GM12878 (cell line): ENCODE results near the gene SLC9C1. TPM values are rescaled to one million over a fixed set of nuclear protein-coding genes. Genes with fewer than 3 reads are reported as not detected.
A peak's percentile ranks its signal among the peaks of the same experiment; 100 is the strongest.

ENCODE experiments used
- ATAC-seq: fragments of 200-7000 bp; cut with Tn5 transposase; 3 replicates; pipeline ENCODE4 v1.9.1; 2020; ENCODE audit warnings: mild to moderate bottlenecking, moderate library complexity
- BruUV-seq: library from RNA; stranded (reverse); fragments of 400-500 nt; replicated peaks from 2 replicates; lab custom pipeline; 2021; lab: Mats Ljungman, UMichigan
- CTCF ChIA-PET: fragments of 300-600 bp; sonication (Branson Sonifier 250); formaldehyde crosslinking; extraction: SDS; loops from one replicate; lab custom pipeline; 2021; ENCODE audit warnings: inconsistent platforms; lab: Yijun Ruan, JAX
- POLR2A ChIA-PET: fragments of 350-600 bp; formaldehyde crosslinking; extraction: SDS; loops from one replicate; lab custom pipeline; 2021; ENCODE audit warnings: inconsistent platforms; lab: Charles Lee
- RAD21 ChIA-PET: fragments of 300-600 bp; sonication (Branson Sonifier 250); formaldehyde crosslinking; loops from one replicate; lab custom pipeline; 2023; ENCODE audit warnings: antibody characterized with exemption; ENCODE audit not compliant: unreplicated experiment; lab: Charles Lee
- SMC1A ChIA-PET: fragments of 300-600 bp; sonication (Branson Sonifier 250); formaldehyde crosslinking; loops from one replicate; lab custom pipeline; 2023; ENCODE audit not compliant: unreplicated experiment, uncharacterized antibody; lab: Charles Lee
- DNase-seq: peaks from one replicate; pipeline ENCODE4 v3.0.0-alpha.2; 2011; ENCODE audit warnings: low read depth, low spot score
- FAIRE-seq: peaks from 3 replicates; lab custom pipeline; 2011; peaks lifted over from hg19 to GRCh38; lab: Jason Lieb, UNC
- H2AFZ ChIP-seq: 2 replicates; pipeline ENCODE4 v1.6.0; 2011; ENCODE audit warnings: low read depth, low read length, control low read depth; ENCODE audit not compliant: control insufficient read depth
- H3K27ac ChIP-seq: 2 replicates; pipeline ENCODE4 v1.5.1; 2011; ENCODE audit warnings: control low read depth; ENCODE audit not compliant: control insufficient read depth, insufficient read depth
- H3K27me3 ChIP-seq, 2 experiments: replicated peaks in 1 of 2; 2 replicates each; pipeline versions ENCODE4 v1.6.0 to v1.6.1; 2011; ENCODE audit warnings: low read length in 1 of 2; ENCODE audit not compliant: control insufficient read depth in 2 of 2, insufficient read depth in 2 of 2
- H3K36me3 ChIP-seq, 2 experiments: 2 replicates each; pipeline ENCODE4 v1.5.1; 2011; ENCODE audit warnings: low read length in 1 of 2; ENCODE audit not compliant: control insufficient read depth in 2 of 2, insufficient read depth in 2 of 2
- H3K4me1 ChIP-seq: 2 replicates; pipeline ENCODE4 v1.6.1; 2011; ENCODE audit warnings: mild to moderate bottlenecking, low read length, moderate library complexity, mixed read lengths; ENCODE audit not compliant: control insufficient read depth, insufficient read depth
- H3K4me2 ChIP-seq: 2 replicates; pipeline ENCODE4 v1.6.0; 2011; ENCODE audit warnings: control low read depth; ENCODE audit not compliant: control insufficient read depth, insufficient read depth
- H3K4me3 ChIP-seq: fragments of 200-600 bp; sonication (generic); 2 replicates; pipeline ENCODE4 v1.5.1; 2016
- H3K79me2 ChIP-seq: 2 replicates; pipeline ENCODE4 v1.6.0; 2011; ENCODE audit warnings: low read length; ENCODE audit not compliant: control insufficient read depth, insufficient read depth
- H3K9ac ChIP-seq: 2 replicates; pipeline ENCODE4 v1.8.0; 2011; ENCODE audit warnings: low read length, control low read depth, mixed read lengths; ENCODE audit not compliant: control insufficient read depth, insufficient read depth
- H3K9me3 ChIP-seq: replicated peaks from 3 replicates; pipeline ENCODE4 v1.5.1; 2011; ENCODE audit warnings: mild to moderate bottlenecking, low read length; ENCODE audit not compliant: control insufficient read depth, insufficient read depth
- H4K20me1 ChIP-seq: 2 replicates; pipeline ENCODE4 v1.6.0; 2011; ENCODE audit not compliant: control insufficient read depth, insufficient read depth
- BACH1 ChIP-seq: fragments of 450-650 bp; IDR thresholded peaks from 2 replicates; pipeline ENCODE4 v1.6.1; 2017; ENCODE audit warnings: mild to moderate bottlenecking, borderline replicate concordance
- CEBPB ChIP-seq, 2 experiments: fragments of 150-350 bp in 1 of 2; IDR thresholded peaks; 2 replicates each; pipeline ENCODE4 v1.6.1; 2012 to 2014; ENCODE audit warnings: low read depth in 2 of 2, low read length in 2 of 2, borderline replicate concordance in 1 of 2, inconsistent platforms in 1 of 2
- MEF2B ChIP-seq: fragments of 450-650 bp; IDR thresholded peaks from 2 replicates; pipeline ENCODE4 v1.6.1; 2018; ENCODE audit warnings: mild to moderate bottlenecking, moderate library complexity; ENCODE audit not compliant: partially characterized antibody, poor library complexity, severe bottlenecking
- NR2C1 ChIP-seq: fragments of 450-650 bp; IDR thresholded peaks from 2 replicates; pipeline ENCODE4 v1.6.1; 2017; ENCODE audit warnings: antibody characterized with exemption, mild to moderate bottlenecking, moderate library complexity
- POLR2AphosphoS5 ChIP-seq: IDR thresholded peaks from 2 replicates; pipeline ENCODE4 v1.6.1; 2011; ENCODE audit warnings: mild to moderate bottlenecking, low read length, inconsistent platforms
- POU2F2 ChIP-seq: IDR thresholded peaks from 3 replicates; pipeline ENCODE4 v1.6.1; 2011; ENCODE audit warnings: low read depth, mild to moderate bottlenecking, low read length, borderline replicate concordance
- RCOR1 ChIP-seq: conservative IDR thresholded peaks from 2 replicates; pipeline ENCODE4 v1.6.1; 2012; ENCODE audit warnings: low read depth, low read length, improper control_type of control experiment
- SUZ12 ChIP-seq: fragments of 200-600 bp; sonication (generic); IDR thresholded peaks from one replicate; pipeline ENCODE4 v1.6.1; 2018; ENCODE audit warnings: antibody characterized with exemption, mild to moderate bottlenecking; ENCODE audit not compliant: unreplicated experiment
- YY1 ChIP-seq: IDR thresholded peaks from 2 replicates; pipeline ENCODE4 v1.6.1; 2011; ENCODE audit warnings: low read depth, mild to moderate bottlenecking, low read length
- ZNF384 ChIP-seq: IDR thresholded peaks from 2 replicates; pipeline ENCODE4 v1.6.1; 2012; ENCODE audit warnings: low read depth, mild to moderate bottlenecking, low read length, improper control_type of control experiment, borderline replicate concordance
- WGBS: methylation state at CpG from one replicate; pipeline ENCODE4 v1.1.6; 2016; ENCODE audit warnings: low lambda C conversion rate; ENCODE audit not compliant: insufficient replicate concordance, insufficient coverage; ENCODE audit errors: missing lambda C conversion rate; 5-methylcytosine and 5-hydroxymethylcytosine counted together
- in situ Hi-C: fragments of 300-500 bp; cut with MboI; formaldehyde crosslinking; loops from 9 replicates; pipeline ENCODE4 v1.14.3; 2018; ENCODE audit warnings: mixed read lengths
- intact Hi-C: fragments of 100-400 bp; cut with micrococcal nuclease; formaldehyde crosslinking; loops from one replicate; pipeline ENCODE4 v1.14.2; 2022; ENCODE audit not compliant: unreplicated experiment
- polyA plus RNA-seq, 11 experiments: library from polyadenylated mRNA; depleted of rRNA in 4 of 11; unstranded in 6 of 11; stranded (reverse) in 5 of 11; fragments of >200 nt; fragmentation: Nextera tagmentation in 4 of 11; fragmentation: Illumina TruSeq in 1 of 11; extraction: Ambion mirVana in 4 of 11; extraction: Trizol in 1 of 11; gene quantifications; 1 replicate in 1 of 11; 2 replicates in 10 of 11; pipeline versions ENCODE4 v1.2.1 to v1.2.3, GENCODE V29; 2011 to 2016; ENCODE audit warnings: inconsistent platforms in 2 of 11, missing spikeins in 2 of 11, low read depth in 1 of 11
- total RNA-seq, 4 experiments: library from RNA; depleted of rRNA in 3 of 4; stranded (reverse); fragments of >200 nt in 3 of 4; fragmentation: Illumina TruSeq in 1 of 4; extraction: Trizol in 1 of 4; gene quantifications; 2 replicates each; pipeline versions ENCODE4 v1.2.1 to v1.2.3, GENCODE V29; 2013 to 2021
- TF ChIP-seq, protein P1 (sequence below): fragments of 450-650 bp; IDR thresholded peaks from 2 replicates; pipeline ENCODE4 v1.6.1; 2017; ENCODE audit warnings: mild to moderate bottlenecking, moderate library complexity
- TF ChIP-seq, protein P2 (sequence below): fragments of 450-650 bp; formaldehyde crosslinking; IDR thresholded peaks from 2 replicates; pipeline ENCODE4 v1.4.0; 2020; ENCODE audit warnings: mild to moderate bottlenecking, moderate library complexity
- TF ChIP-seq, protein P3 (sequence below): fragments of 450-650 bp; IDR thresholded peaks from 2 replicates; pipeline ENCODE4 v1.6.1; 2016; ENCODE audit warnings: mild to moderate bottlenecking

The SLC9C1 gene
- total and polyA plus RNA-seq, 10 of the 15 experiments (the other 5 are each of a cell fraction or from before 2014, with no cell fraction given) = not detected

DNA sequence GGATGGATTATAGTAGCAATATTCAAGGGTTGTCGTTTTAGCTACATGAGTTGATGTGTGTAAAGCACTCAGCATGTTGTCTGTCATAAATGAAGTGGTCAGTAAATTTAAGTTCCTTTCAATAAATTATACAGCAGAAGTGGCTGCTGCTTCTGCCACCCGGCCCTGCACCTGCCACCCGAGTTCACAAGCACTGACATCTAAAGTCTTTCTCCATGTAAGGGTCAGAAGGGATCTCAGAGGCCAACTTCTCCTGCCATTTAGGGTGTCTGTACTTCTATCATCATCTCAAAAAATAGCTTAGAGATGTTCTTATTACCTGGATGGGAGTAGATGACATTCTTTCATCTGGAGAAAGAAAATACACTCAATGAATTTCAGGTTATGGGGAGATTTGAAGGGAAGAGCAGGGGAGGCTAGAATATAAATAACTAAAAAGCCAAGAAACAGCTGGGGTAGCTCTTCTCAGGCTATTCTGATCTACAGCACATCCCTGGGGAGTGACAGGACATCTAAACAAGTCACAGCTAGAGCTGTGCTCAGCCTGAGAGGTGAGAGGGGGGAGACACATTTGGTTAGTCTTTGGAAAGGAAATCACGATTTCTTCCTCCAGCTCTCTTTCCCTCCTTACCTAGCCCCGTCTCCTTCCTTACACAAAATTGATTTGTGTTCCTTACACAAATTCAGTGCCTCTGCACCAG lies 169.0 kb downstream of the SLC9C1 start:
- CTCF ChIA-PET = interaction anchor here (0.5 to 18.1 kb wide), 10 partner anchors 8 to 470 kb away, joined by 3 to 226 read pairs (median 4); partner anchors contain the start of genes GCSAM and SLC9C1
- Histone ChIP-seq H3K4me1 (peaks cover 77% of the 10 kb centered on the region), H3K79me2 (peaks cover 81% of the 10 kb centered on the region), H3K27ac (peak overlapping the region; percentile 99), H3K4me3 (peak overlapping the region; percentile 78), H2AFZ (no peak overlapping the region), H3K4me2 (peak overlapping the region; percentile 95), H3K9ac (peak overlapping the region; percentile 98), H3K9me3 (no peaks in the 10 kb centered on the region), H3K36me3 (peaks cover 5 to 16% of the 10 kb centered on the region in 2 experiments; a peak in 2 of 4 replicates), H3K27me3 (no peaks in the 10 kb centered on the region), H4K20me1 (no peaks in the 10 kb centered on the region)
- no TSS peak for BruUV-seq
- POLR2A ChIA-PET = interaction anchor here (0.8 to 12.8 kb wide), 9 partner anchors 8 to 389 kb away, joined by 3 to 345 read pairs (median 4); partner anchors contain the start of genes CD200 and GCSAM
- RAD21 ChIA-PET = interaction anchor here (0.9 to 17.9 kb wide), 11 partner anchors 8 to 365 kb away, joined by 3 to 457 read pairs (median 5); partner anchors contain the start of genes CD200 and GCSAM
- DNase-seq (no peak), ATAC-seq (no peak), FAIRE-seq (no peak)
- WGBS = 28% methylated on average over 5 of the region's 5 CpGs
- SMC1A ChIA-PET = interaction anchor here (0.6 to 18.5 kb wide), 10 partner anchors 8 to 367 kb away, joined by 3 to 489 read pairs (median 4); partner anchors contain the start of gene GCSAM
- in situ Hi-C loops (no loop called here), intact Hi-C loops (no loop called here)
- TF ChIP-seq POU2F2 (0 out of 3 replicates have a peak, but pooled peaks have one; percentile 5), SUZ12 (no peak), NR2C1 (no peak), CEBPB (IDR thresholded peaks at IDR 0.05; ENCODE audit: borderline replicate concordance in 1 of 2, low read depth in 2 of 2, low read length in 2 of 2) (no peak), ZNF384 (no peak), RCOR1 (no peak), YY1 (no peak), POLR2AphosphoS5 (peak; percentile 35; the same call in 1 of the 2 replicates), MEF2B (peak; percentile 56), BACH1 (no peak)
- TF ChIP-seq, protein P1, sequence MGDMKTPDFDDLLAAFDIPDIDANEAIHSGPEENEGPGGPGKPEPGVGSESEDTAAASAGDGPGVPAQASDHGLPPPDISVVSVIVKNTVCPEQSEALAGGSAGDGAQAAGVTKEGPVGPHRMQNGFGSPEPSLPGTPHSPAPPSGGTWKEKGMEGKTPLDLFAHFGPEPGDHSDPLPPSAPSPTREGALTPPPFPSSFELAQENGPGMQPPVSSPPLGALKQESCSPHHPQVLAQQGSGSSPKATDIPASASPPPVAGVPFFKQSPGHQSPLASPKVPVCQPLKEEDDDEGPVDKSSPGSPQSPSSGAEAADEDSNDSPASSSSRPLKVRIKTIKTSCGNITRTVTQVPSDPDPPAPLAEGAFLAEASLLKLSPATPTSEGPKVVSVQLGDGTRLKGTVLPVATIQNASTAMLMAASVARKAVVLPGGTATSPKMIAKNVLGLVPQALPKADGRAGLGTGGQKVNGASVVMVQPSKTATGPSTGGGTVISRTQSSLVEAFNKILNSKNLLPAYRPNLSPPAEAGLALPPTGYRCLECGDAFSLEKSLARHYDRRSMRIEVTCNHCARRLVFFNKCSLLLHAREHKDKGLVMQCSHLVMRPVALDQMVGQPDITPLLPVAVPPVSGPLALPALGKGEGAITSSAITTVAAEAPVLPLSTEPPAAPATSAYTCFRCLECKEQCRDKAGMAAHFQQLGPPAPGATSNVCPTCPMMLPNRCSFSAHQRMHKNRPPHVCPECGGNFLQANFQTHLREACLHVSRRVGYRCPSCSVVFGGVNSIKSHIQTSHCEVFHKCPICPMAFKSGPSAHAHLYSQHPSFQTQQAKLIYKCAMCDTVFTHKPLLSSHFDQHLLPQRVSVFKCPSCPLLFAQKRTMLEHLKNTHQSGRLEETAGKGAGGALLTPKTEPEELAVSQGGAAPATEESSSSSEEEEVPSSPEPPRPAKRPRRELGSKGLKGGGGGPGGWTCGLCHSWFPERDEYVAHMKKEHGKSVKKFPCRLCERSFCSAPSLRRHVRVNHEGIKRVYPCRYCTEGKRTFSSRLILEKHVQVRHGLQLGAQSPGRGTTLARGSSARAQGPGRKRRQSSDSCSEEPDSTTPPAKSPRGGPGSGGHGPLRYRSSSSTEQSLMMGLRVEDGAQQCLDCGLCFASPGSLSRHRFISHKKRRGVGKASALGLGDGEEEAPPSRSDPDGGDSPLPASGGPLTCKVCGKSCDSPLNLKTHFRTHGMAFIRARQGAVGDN = 0 out of 2 replicates have a peak, but pooled peaks have one; percentile 27
- TF ChIP-seq, protein P2, sequence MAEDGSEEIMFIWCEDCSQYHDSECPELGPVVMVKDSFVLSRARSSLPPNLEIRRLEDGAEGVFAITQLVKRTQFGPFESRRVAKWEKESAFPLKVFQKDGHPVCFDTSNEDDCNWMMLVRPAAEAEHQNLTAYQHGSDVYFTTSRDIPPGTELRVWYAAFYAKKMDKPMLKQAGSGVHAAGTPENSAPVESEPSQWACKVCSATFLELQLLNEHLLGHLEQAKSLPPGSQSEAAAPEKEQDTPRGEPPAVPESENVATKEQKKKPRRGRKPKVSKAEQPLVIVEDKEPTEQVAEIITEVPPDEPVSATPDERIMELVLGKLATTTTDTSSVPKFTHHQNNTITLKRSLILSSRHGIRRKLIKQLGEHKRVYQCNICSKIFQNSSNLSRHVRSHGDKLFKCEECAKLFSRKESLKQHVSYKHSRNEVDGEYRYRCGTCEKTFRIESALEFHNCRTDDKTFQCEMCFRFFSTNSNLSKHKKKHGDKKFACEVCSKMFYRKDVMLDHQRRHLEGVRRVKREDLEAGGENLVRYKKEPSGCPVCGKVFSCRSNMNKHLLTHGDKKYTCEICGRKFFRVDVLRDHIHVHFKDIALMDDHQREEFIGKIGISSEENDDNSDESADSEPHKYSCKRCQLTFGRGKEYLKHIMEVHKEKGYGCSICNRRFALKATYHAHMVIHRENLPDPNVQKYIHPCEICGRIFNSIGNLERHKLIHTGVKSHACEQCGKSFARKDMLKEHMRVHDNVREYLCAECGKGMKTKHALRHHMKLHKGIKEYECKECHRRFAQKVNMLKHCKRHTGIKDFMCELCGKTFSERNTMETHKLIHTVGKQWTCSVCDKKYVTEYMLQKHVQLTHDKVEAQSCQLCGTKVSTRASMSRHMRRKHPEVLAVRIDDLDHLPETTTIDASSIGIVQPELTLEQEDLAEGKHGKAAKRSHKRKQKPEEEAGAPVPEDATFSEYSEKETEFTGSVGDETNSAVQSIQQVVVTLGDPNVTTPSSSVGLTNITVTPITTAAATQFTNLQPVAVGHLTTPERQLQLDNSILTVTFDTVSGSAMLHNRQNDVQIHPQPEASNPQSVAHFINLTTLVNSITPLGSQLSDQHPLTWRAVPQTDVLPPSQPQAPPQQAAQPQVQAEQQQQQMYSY (CRISPR knock-in tag) = no peak
- TF ChIP-seq, protein P3, sequence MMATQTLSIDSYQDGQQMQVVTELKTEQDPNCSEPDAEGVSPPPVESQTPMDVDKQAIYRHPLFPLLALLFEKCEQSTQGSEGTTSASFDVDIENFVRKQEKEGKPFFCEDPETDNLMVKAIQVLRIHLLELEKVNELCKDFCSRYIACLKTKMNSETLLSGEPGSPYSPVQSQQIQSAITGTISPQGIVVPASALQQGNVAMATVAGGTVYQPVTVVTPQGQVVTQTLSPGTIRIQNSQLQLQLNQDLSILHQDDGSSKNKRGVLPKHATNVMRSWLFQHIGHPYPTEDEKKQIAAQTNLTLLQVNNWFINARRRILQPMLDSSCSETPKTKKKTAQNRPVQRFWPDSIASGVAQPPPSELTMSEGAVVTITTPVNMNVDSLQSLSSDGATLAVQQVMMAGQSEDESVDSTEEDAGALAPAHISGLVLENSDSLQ = peak; percentile 32; the same call in 1 of the 2 replicates
